Mammary epithelial cell (primary cell): ENCODE data around the gene MAGEB2.

Experiments
- EZH2 ChIP-seq: IDR thresholded peaks from 2 replicates; pipeline ENCODE4 v1.6.1; 2012; ENCODE audit warnings: low read length, inconsistent platforms, borderline replicate concordance
- TF ChIP-seq, protein P1 (sequence below), 2 donors: IDR thresholded peaks in 1 of 2; conservative IDR thresholded peaks in 1 of 2; 2 replicates each; pipeline ENCODE4 v1.5.1; 2011 to 2012; ENCODE audit warnings: inconsistent platforms in 2 of 2, low read length in 2 of 2, mild to moderate bottlenecking in 2 of 2, control low read depth in 1 of 2, low read depth in 1 of 2; ENCODE audit not compliant: insufficient read depth in 1 of 2; ENCODE audit errors: extremely low read depth in 1 of 2

DNA sequence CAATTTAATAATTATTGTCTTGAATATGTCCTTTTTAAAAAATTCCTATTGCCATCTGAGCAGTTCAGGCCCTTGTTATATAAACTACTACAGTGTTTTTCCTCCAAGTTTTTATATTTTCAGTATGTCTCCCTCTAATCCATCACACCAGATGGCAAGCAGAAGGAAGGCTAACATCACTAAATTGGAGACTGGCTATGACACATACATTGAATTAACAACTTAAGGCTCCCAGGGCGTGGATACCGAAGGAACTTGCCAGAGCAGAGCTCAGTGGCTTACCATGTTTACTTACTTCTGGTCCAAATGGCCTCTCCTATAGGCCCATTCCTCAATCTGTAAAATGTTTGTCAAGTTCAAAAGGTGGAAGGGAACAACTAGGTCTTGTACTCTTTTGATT is 44.6 kb downstream of the MAGEB2 start:
- TF ChIP-seq, protein P1, sequence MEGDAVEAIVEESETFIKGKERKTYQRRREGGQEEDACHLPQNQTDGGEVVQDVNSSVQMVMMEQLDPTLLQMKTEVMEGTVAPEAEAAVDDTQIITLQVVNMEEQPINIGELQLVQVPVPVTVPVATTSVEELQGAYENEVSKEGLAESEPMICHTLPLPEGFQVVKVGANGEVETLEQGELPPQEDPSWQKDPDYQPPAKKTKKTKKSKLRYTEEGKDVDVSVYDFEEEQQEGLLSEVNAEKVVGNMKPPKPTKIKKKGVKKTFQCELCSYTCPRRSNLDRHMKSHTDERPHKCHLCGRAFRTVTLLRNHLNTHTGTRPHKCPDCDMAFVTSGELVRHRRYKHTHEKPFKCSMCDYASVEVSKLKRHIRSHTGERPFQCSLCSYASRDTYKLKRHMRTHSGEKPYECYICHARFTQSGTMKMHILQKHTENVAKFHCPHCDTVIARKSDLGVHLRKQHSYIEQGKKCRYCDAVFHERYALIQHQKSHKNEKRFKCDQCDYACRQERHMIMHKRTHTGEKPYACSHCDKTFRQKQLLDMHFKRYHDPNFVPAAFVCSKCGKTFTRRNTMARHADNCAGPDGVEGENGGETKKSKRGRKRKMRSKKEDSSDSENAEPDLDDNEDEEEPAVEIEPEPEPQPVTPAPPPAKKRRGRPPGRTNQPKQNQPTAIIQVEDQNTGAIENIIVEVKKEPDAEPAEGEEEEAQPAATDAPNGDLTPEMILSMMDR (conservative IDR thresholded peaks at IDR 0.05 in 1 of 2, IDR thresholded peaks at IDR 0.05 in 1 of 2; ENCODE audit: extremely low read depth in 1 of 2, insufficient read depth in 1 of 2, low read depth in 1 of 2, low read length in 2 of 2), result no peak
- TF ChIP-seq EZH2, result no peak
